ENCODE data around the gene CDC42BPB. TPM values are rescaled to one million over a fixed set of nuclear protein-coding genes. Genes with fewer than 3 reads are reported as not detected.

The CDC42BPB gene
- total RNA-seq, 4 donors from 2014 or later = 90.7 to 153 (median 101) TPM

DNA sequence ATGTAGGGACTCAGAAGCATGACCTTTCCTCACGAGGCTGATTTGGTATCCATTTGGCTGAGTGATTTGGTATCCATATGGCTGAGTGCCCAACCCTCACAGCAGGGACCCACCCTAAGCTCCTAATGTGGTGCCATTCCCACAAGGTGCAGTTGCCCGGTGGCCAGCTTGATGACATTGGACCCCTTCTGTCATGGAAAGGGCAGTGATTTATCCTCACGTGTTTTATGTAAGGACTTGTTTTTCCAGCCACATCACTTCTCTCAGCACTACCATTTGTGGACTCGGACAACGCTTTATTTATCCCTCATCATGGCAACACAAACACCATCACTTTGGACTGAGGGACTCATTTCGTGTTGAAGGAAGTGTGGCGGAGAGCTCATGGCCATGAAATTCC is 8.5 kb upstream of the CDC42BPB start:
- 86 to 93% methylated on average over 6 to 7 of the region's 7 CpGs for WGBS, 2 donors
- no peak for DNase-seq
- intact Hi-C loops (cut with DNase I) = no loop called here
- no peak for TF ChIP-seq POLR2A (IDR thresholded peaks at IDR 0.05)
- TF ChIP-seq, protein P1, sequence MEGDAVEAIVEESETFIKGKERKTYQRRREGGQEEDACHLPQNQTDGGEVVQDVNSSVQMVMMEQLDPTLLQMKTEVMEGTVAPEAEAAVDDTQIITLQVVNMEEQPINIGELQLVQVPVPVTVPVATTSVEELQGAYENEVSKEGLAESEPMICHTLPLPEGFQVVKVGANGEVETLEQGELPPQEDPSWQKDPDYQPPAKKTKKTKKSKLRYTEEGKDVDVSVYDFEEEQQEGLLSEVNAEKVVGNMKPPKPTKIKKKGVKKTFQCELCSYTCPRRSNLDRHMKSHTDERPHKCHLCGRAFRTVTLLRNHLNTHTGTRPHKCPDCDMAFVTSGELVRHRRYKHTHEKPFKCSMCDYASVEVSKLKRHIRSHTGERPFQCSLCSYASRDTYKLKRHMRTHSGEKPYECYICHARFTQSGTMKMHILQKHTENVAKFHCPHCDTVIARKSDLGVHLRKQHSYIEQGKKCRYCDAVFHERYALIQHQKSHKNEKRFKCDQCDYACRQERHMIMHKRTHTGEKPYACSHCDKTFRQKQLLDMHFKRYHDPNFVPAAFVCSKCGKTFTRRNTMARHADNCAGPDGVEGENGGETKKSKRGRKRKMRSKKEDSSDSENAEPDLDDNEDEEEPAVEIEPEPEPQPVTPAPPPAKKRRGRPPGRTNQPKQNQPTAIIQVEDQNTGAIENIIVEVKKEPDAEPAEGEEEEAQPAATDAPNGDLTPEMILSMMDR (IDR thresholded peaks at IDR 0.05) = no peak
- H3K27ac ChIP-seq = no peak overlapping the region
- H3K4me1 ChIP-seq = peaks cover 22 to 39% of the 10 kb centered on the region in 2 donors
- H3K9me3 ChIP-seq = no peaks in the 10 kb centered on the region
- no peaks in the 10 kb centered on the region for H3K27me3 ChIP-seq
- H3K36me3 ChIP-seq = no peaks in the 10 kb centered on the region
- no peak overlapping the region for H3K4me3 ChIP-seq (replicated peaks in 1 of 3)

- peak overlapping the region in 1 of 3 donors; percentile 17 for H3K27ac ChIP-seq
- 66 to 77% methylated on average over 12 of the region's 12 CpGs for WGBS, 2 donors
Measured at GRCh38 chr14:103064978-103065377, 7.6 kb upstream of the CDC42BPB start.

GRCh38 chr14:103064436-103064835 is 7.1 kb upstream of the CDC42BPB start:
- no peak for DNase-seq

More at GRCh38 chr14:103064978-103065377, 7.6 kb upstream of the CDC42BPB start:
- no peaks in the 10 kb centered on the region for H3K9me3 ChIP-seq
- TF ChIP-seq POLR2A (IDR thresholded peaks at IDR 0.05) = no peak
- TF ChIP-seq, protein P1 (IDR thresholded peaks at IDR 0.05) = no peak
- no peaks in the 10 kb centered on the region for H3K36me3 ChIP-seq
- H3K4me1 ChIP-seq = peaks cover 22 to 39% of the 10 kb centered on the region in 2 donors
- no peak overlapping the region for H3K4me3 ChIP-seq (replicated peaks in 1 of 3)
- intact Hi-C loops (cut with DNase I) = no loop called here
- peak; percentile 61 to 68 for DNase-seq
- no peaks in the 10 kb centered on the region for H3K27me3 ChIP-seq

DNA sequence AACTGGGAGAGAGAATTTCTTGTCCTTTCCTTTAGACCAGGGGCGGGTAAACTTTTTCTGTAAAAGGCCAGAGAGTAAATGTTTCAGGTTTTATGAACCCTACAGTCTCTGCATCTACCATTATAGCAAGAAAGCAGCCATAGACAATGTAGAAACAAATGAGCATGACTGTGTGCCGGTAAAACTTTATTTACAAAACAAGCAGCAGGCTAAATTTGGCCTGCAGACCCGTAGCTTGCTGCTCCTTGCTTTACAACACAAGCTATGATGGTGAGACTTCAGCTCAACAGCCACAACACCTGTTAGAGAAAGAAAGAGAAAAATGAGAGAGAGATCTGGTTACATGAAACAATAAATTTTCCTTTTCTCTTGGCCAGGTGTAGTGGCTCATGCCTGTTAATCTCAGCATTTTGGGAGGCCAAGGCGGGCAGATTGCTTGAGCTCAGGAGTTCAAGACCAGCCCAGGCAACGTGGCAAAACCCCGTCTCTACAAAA is 4.2 kb upstream of the CDC42BPB start:
- no peak for DNase-seq
- WGBS, 2 donors = 87 to 89% methylated on average over 6 of the region's 6 CpGs
- Histone ChIP-seq H3K27ac (no peak overlapping the region), H3K4me1 (peaks cover 28 to 33% of the 10 kb centered on the region in 2 donors), H3K9me3 (no peaks in the 10 kb centered on the region), H3K36me3 (no peaks in the 10 kb centered on the region), H3K4me3 (replicated peaks in 1 of 3) (no peak overlapping the region), H3K27me3 (no peaks in the 10 kb centered on the region)
- TF ChIP-seq, protein P1 (IDR thresholded peaks at IDR 0.05) = no peak
- TF ChIP-seq POLR2A (IDR thresholded peaks at IDR 0.05) = no peak
- intact Hi-C loops (cut with DNase I) = no loop called here

More at GRCh38 chr14:103064436-103064835, 7.1 kb upstream of the CDC42BPB start:
- H3K27ac ChIP-seq = peak overlapping the region in 1 of 3 donors; percentile 17
- 89 to 92% methylated on average over 4 of the region's 4 CpGs for WGBS, 2 donors
- intact Hi-C loops (cut with DNase I) = no loop called here
- no peaks in the 10 kb centered on the region for H3K27me3 ChIP-seq
- H3K36me3 ChIP-seq = no peaks in the 10 kb centered on the region
- no peaks in the 10 kb centered on the region for H3K9me3 ChIP-seq
- TF ChIP-seq, protein P1 (IDR thresholded peaks at IDR 0.05) = no peak
- TF ChIP-seq POLR2A (IDR thresholded peaks at IDR 0.05) = no peak
- no peak overlapping the region for H3K4me3 ChIP-seq (replicated peaks in 1 of 3)
- peaks cover 23 to 39% of the 10 kb centered on the region in 2 donors for H3K4me1 ChIP-seq

GRCh38 chr14:103059556-103059955 is 2.2 kb upstream of the CDC42BPB start:
- Histone ChIP-seq H3K4me3 (replicated peaks in 1 of 3) (no peak overlapping the region), H3K27me3 (no peaks in the 10 kb centered on the region), H3K27ac (no peak overlapping the region), H3K36me3 (no peaks in the 10 kb centered on the region), H3K4me1 (peaks cover 28 to 32% of the 10 kb centered on the region in 2 donors), H3K9me3 (no peaks in the 10 kb centered on the region)
- intact Hi-C loops (cut with DNase I) = no loop called here
- no peak for DNase-seq
- 85 to 88% methylated on average over 5 of the region's 5 CpGs for WGBS, 2 donors
- TF ChIP-seq POLR2A (IDR thresholded peaks at IDR 0.05) = no peak
- TF ChIP-seq, protein P1 (IDR thresholded peaks at IDR 0.05) = no peak
